SK-N-SH (cell line): Measurements from ENCODE around the gene ZNF275. TPM values are rescaled to one million over a fixed set of nuclear protein-coding genes. Genes with fewer than 3 reads are reported as not detected.

Experiments
- CTCF ChIA-PET: fragments of 300-600, 350-600 bp; formaldehyde crosslinking; extraction: SDS; loops from one replicate; lab custom pipeline; 2021; lab: Yijun Ruan, JAX
- POLR2A ChIA-PET: fragments of 350-600 bp; sonication (Branson Sonifier 250); formaldehyde crosslinking; extraction: SDS; loops from one replicate; lab custom pipeline; 2020; ENCODE audit warnings: antibody characterized with exemption, inconsistent platforms; lab: Yijun Ruan, JAX
- DNase-seq: peaks from one replicate; pipeline ENCODE4 v3.0.0; 2012
- H2AFZ ChIP-seq: fragments of 200-600 bp; sonication (generic); 2 replicates; pipeline ENCODE4 v1.8.1; 2016; ENCODE audit warnings: antibody characterized with exemption, mild to moderate bottlenecking, low read depth
- H3F3A ChIP-seq: fragments of 200-600 bp; sonication (generic); replicated peaks from 2 replicates; pipeline ENCODE3; 2016; ENCODE audit warnings: antibody characterized with exemption, mild to moderate bottlenecking; ENCODE audit not compliant: insufficient read depth
- H3K27ac ChIP-seq, 2 experiments: fragments of 200-500 bp in 1 of 2; fragments of 200-600 bp in 1 of 2; sonication (Bioruptor generic) in 1 of 2; sonication (generic), shearing (Covaris generic) in 1 of 2; 2 replicates each; pipeline versions ENCODE4 v1.5.1 to v1.6.1; 2014 to 2016; ENCODE audit warnings: low read depth in 2 of 2, inconsistent platforms in 1 of 2, low read length in 1 of 2, mild to moderate bottlenecking in 1 of 2, mixed read lengths in 1 of 2
- H3K27me3 ChIP-seq: fragments of 200-600 bp; sonication (generic), shearing (Covaris generic); 2 replicates; pipeline ENCODE4 v1.6.1; 2016; ENCODE audit warnings: mixed run types; ENCODE audit not compliant: insufficient read depth
- H3K36me3 ChIP-seq, 2 experiments: fragments of 200-500 bp in 1 of 2; fragments of 200-600 bp in 1 of 2; sonication (Bioruptor generic) in 1 of 2; sonication (generic) in 1 of 2; replicated peaks in 1 of 2; 2 replicates each; pipeline versions ENCODE3 to v1.5.1; 2014 to 2016; ENCODE audit warnings: low read length in 1 of 2, mild to moderate bottlenecking in 1 of 2; ENCODE audit not compliant: insufficient read depth in 2 of 2, control insufficient read depth in 1 of 2
- H3K4me1 ChIP-seq, 2 experiments: fragments of 200-500 bp in 1 of 2; fragments of 200-600 bp in 1 of 2; sonication (Bioruptor generic) in 1 of 2; sonication (generic), shearing (Covaris generic) in 1 of 2; 2 replicates each; pipeline versions ENCODE4 v1.5.1 to v1.6.1; 2014 to 2016; ENCODE audit warnings: low read depth in 1 of 2, low read length in 1 of 2, mixed run types in 1 of 2; ENCODE audit not compliant: insufficient read depth in 2 of 2, control insufficient read depth in 1 of 2
- H3K4me2 ChIP-seq: fragments of 200-600 bp; sonication (generic), shearing (Covaris generic); 2 replicates; pipeline ENCODE4 v1.6.1; 2017; ENCODE audit warnings: mixed run types
- H3K4me3 ChIP-seq, 2 experiments: fragments of 200-500 bp in 1 of 2; fragments of 200-600 bp in 1 of 2; sonication (Bioruptor generic) in 1 of 2; sonication (generic), shearing (Covaris generic) in 1 of 2; 2 replicates each; pipeline versions ENCODE4 v1.5.1 to v1.8.1; 2014 to 2016; ENCODE audit warnings: low read depth in 2 of 2, inconsistent platforms in 1 of 2, low read length in 1 of 2, mild to moderate bottlenecking in 1 of 2, mixed read lengths in 1 of 2, moderate library complexity in 1 of 2
- H3K79me2 ChIP-seq: fragments of 200-600 bp; sonication (generic); 2 replicates; pipeline ENCODE4 v1.8.1; 2017; ENCODE audit warnings: mild to moderate bottlenecking; ENCODE audit not compliant: insufficient read depth
- H3K9ac ChIP-seq: fragments of 200-600 bp; sonication (generic); 2 replicates; pipeline ENCODE4 v1.6.1; 2017; ENCODE audit warnings: mixed run types
- H3K9me2 ChIP-seq: fragments of 200-600 bp; sonication (generic); 2 replicates; pipeline ENCODE4 v1.6.1; 2017; ENCODE audit warnings: mixed run types
- H3K9me3 ChIP-seq: fragments of 200-600 bp; sonication (generic); 2 replicates; pipeline ENCODE4 v1.6.1; 2017; ENCODE audit warnings: mixed run types, mild to moderate bottlenecking, moderate library complexity
- H4K20me1 ChIP-seq: fragments of 200-600 bp; sonication (generic); 2 replicates; pipeline ENCODE4 v1.6.1; 2017; ENCODE audit warnings: mild to moderate bottlenecking, mixed run types; ENCODE audit not compliant: insufficient read depth
- ELF1 ChIP-seq: IDR thresholded peaks from 2 replicates; pipeline ENCODE4 v1.4.0; 2012
- EP300 ChIP-seq, 2 experiments: IDR thresholded peaks; 2 replicates each; pipeline versions ENCODE4 v1.4.0 to v1.6.1; 2012; ENCODE audit warnings: borderline replicate concordance in 1 of 2, low read depth in 1 of 2, low read length in 1 of 2
- FOSL2 ChIP-seq: IDR thresholded peaks from 2 replicates; pipeline ENCODE4 v1.4.0; 2012; ENCODE audit warnings: low read depth, mild to moderate bottlenecking, moderate library complexity, borderline replicate concordance
- FOXJ3 ChIP-seq: sonication (generic); formaldehyde crosslinking; IDR thresholded peaks from 2 replicates; pipeline ENCODE4 v1.5.1; 2020; ENCODE audit warnings: mild to moderate bottlenecking, missing genetic modification reagents
- FOXM1 ChIP-seq: IDR thresholded peaks from 2 replicates; pipeline ENCODE4 v1.4.0; 2012; ENCODE audit warnings: low read depth, mild to moderate bottlenecking
- GABPA ChIP-seq: IDR thresholded peaks from 2 replicates; pipeline ENCODE4 v1.4.0; 2012; ENCODE audit warnings: low read depth, mild to moderate bottlenecking
- IRF3 ChIP-seq: fragments of 150-350 bp; IDR thresholded peaks from 2 replicates; pipeline ENCODE4 v1.6.1; 2016; ENCODE audit warnings: mild to moderate bottlenecking, low read depth, low read length
- JUND ChIP-seq: IDR thresholded peaks from 2 replicates; pipeline ENCODE4 v1.4.0; 2012
- MXI1 ChIP-seq: IDR thresholded peaks from 2 replicates; pipeline ENCODE4 v1.6.1; 2012; ENCODE audit warnings: mild to moderate bottlenecking, low read depth, low read length, improper control_type of control experiment
- NFIC ChIP-seq: IDR thresholded peaks from 2 replicates; pipeline ENCODE4 v1.4.0; 2012; ENCODE audit warnings: borderline replicate concordance
- NRF1 ChIP-seq: IDR thresholded peaks from 2 replicates; pipeline ENCODE4 v1.6.1; 2012; ENCODE audit warnings: low read depth, mild to moderate bottlenecking, low read length
- PBX3 ChIP-seq: IDR thresholded peaks from 2 replicates; pipeline ENCODE4; 2012
- RAD21 ChIP-seq: IDR thresholded peaks from 2 replicates; pipeline ENCODE4 v1.6.1; 2012; ENCODE audit warnings: mild to moderate bottlenecking, low read length
- RFX5 ChIP-seq: IDR thresholded peaks from 2 replicates; pipeline ENCODE4 v1.6.1; 2012; ENCODE audit warnings: mild to moderate bottlenecking, improper control_type of control experiment, low read length
- TAF1 ChIP-seq: IDR thresholded peaks from 2 replicates; pipeline ENCODE4 v1.6.1; 2012; ENCODE audit warnings: low read depth, mild to moderate bottlenecking, low read length, moderate library complexity, borderline replicate concordance
- USF1 ChIP-seq: IDR thresholded peaks from 2 replicates; pipeline ENCODE4 v1.4.0; 2012; ENCODE audit warnings: low read depth, borderline replicate concordance
- USF2 ChIP-seq: fragments of 150-350 bp; IDR thresholded peaks from 2 replicates; pipeline ENCODE4 v1.6.1; 2017; ENCODE audit warnings: antibody characterized with exemption, low read length, low read depth, borderline replicate concordance
- WGBS: methylation state at CpG from one replicate; pipeline ENCODE4 v1.1.6; 2017; ENCODE audit warnings: low lambda C conversion rate; 5-methylcytosine and 5-hydroxymethylcytosine counted together
- polyA plus RNA-seq, 3 experiments: library from polyadenylated mRNA; depleted of rRNA; stranded (reverse); fragments of >200 nt; gene quantifications; 2 replicates each; pipeline ENCODE4 v1.2.3, GENCODE V29; 2012

ZNF275 gene
- polyA plus RNA-seq, 1 of the 3 experiments (the other 2 are of a cell fraction): 4.9 TPM

- Histone ChIP-seq H3K4me1 (no peaks in the 10 kb centered on the region), H3K9me2 (no peaks in the 10 kb centered on the region), H4K20me1 (no peaks in the 10 kb centered on the region), H3K4me3 (no peak overlapping the region), H3K9me3 (no peaks in the 10 kb centered on the region), H3K9ac (no peak overlapping the region), H3K27ac (no peak overlapping the region), H3K27me3 (peaks cover 24% of the 10 kb centered on the region), H3K4me2 (no peak overlapping the region), H3K79me2 (no peaks in the 10 kb centered on the region), H3K36me3 (no peaks in the 10 kb centered on the region), H3F3A (peaks cover 2% of the 10 kb centered on the region)
- DNase-seq: no peak
- ChIA-PET CTCF (no interaction called here), POLR2A (no interaction called here)
- TF ChIP-seq GABPA (no peak), ELF1 (no peak), USF2 (no peak), NRF1 (no peak), IRF3 (no peak), RAD21 (no peak), JUND (no peak), FOXJ3 (CRISPR knock-in tag) (no peak), MXI1 (no peak), NFIC (no peak), EP300 (IDR thresholded peaks at IDR 0.05; ENCODE audit: borderline replicate concordance in 1 of 2, low read depth in 1 of 2, low read length in 1 of 2) (no peak), USF1 (no peak), FOXM1 (no peak)
- TF ChIP-seq, all 33 proteins: peak for 0
- WGBS: 54% methylated on average over 6 of the region's 27 CpGs
- H2AFZ ChIP-seq: no peak overlapping the region
These were observed 63.5 kb downstream of the ZNF275 start for GRCh38 chrX:153397256-153397960.

- 20% methylated on average over 14 of the region's 17 CpGs for WGBS
- Histone ChIP-seq H3K27ac (no peak overlapping the region), H2AFZ (no peak overlapping the region), H3K27me3 (peaks cover 26% of the 10 kb centered on the region), H3K9me3 (no peaks in the 10 kb centered on the region), H3K9me2 (no peaks in the 10 kb centered on the region), H3F3A (peaks cover 2% of the 10 kb centered on the region), H3K9ac (no peak overlapping the region), H3K4me1 (no peaks in the 10 kb centered on the region), H3K4me3 (no peak overlapping the region), H4K20me1 (no peaks in the 10 kb centered on the region), H3K36me3 (no peaks in the 10 kb centered on the region), H3K79me2 (no peaks in the 10 kb centered on the region), H3K4me2 (no peak overlapping the region)
- ChIA-PET CTCF (interaction anchor here (1.2 to 1.4 kb wide), 2 partner anchors 13 to 15 kb away, joined by 3 to 7 read pairs; partner anchors contain the start of gene ZFP92), POLR2A (no interaction called here)
- DNase-seq: no peak
- TF ChIP-seq FOXJ3 (CRISPR knock-in tag) (no peak), FOSL2 (no peak), PBX3 (no peak), RFX5 (no peak), TAF1 (no peak)
These were observed 64.5 kb downstream of the ZNF275 start for GRCh38 chrX:153398275-153398960.
